IPS DF 19.7 (cell line): ENCODE measurements around the gene DDX19B.
"Not testable (repeated sequence)": the region's sequence is repeated elsewhere in the genome, so short reads cannot be mapped to it uniquely, and the experiment has no call there.

Experiments used
- DNase-seq: peaks from one replicate; pipeline ENCODE4 v3.0.0-alpha.2; 2013; ENCODE audit warnings: low read depth, low spot score

DDX19B gene

GRCh38 chr16:70298988-70299938 lies at the start of gene DDX19B:
Gene DDX19B (plus strand): TSS chr16:70299186. CDS start chr16:70299298, 112 bp downstream.
- DNase-seq: peak; percentile 38

- not testable (repeated sequence) for DNase-seq
Measured at GRCh38 chr16:70249697-70250096, 49.3 kb upstream of the DDX19B start.

- no peak for DNase-seq
Measured at GRCh38 chr16:70250748-70251628, 48.0 kb upstream of the DDX19B start.

GRCh38 chr16:70251629-70252354 lies 47.2 kb upstream of the DDX19B start, which contains the start of gene EXOSC6:
Gene EXOSC6 (minus strand): TSS chr16:70251940. CDS start chr16:70251900, 40 bp downstream.
- peak; percentile 65 for DNase-seq

- DNase-seq: no peak
Measured at GRCh38 chr16:70252355-70252988, 46.5 kb upstream of the DDX19B start.

- peak; percentile 38 for DNase-seq
Measured at GRCh38 chr16:70253291-70254106, 45.5 kb upstream of the DDX19B start.

- no peak for DNase-seq
Measured at GRCh38 chr16:70254180-70254964, 44.6 kb upstream of the DDX19B start.

- DNase-seq: no peak
Measured at GRCh38 chr16:70254965-70255286, 44.1 kb upstream of the DDX19B start.

GRCh38 chr16:70255574-70255973 lies 43.4 kb upstream of the DDX19B start:
- no peak for DNase-seq

GRCh38 chr16:70257391-70257790 lies 41.6 kb upstream of the DDX19B start:
- DNase-seq: no peak

- no peak for DNase-seq
Measured at GRCh38 chr16:70258065-70258464, 40.9 kb upstream of the DDX19B start.

- DNase-seq: no peak
Measured at GRCh38 chr16:70258946-70259345, 40.0 kb upstream of the DDX19B start.

GRCh38 chr16:70259903-70260302 lies 39.1 kb upstream of the DDX19B start:
- not testable (repeated sequence) for DNase-seq

- no peak for DNase-seq
Measured at GRCh38 chr16:70267516-70267915, 31.5 kb upstream of the DDX19B start.

- not testable (repeated sequence) for DNase-seq
Measured at GRCh38 chr16:70267922-70268321, 31.1 kb upstream of the DDX19B start.

GRCh38 chr16:70269471-70269870 lies 29.5 kb upstream of the DDX19B start:
- no peak for DNase-seq

GRCh38 chr16:70270176-70270575 lies 28.8 kb upstream of the DDX19B start:
- DNase-seq: no peak

GRCh38 chr16:70271696-70272095 lies 27.3 kb upstream of the DDX19B start:
- DNase-seq: no peak

GRCh38 chr16:70276392-70276791 lies 22.6 kb upstream of the DDX19B start:
- DNase-seq: no peak
